NCI-H146 treated with DMSO at 0.1 percent for 48 hours (cell line): ENCODE measurements around the gene CCDC138.

Experiments
- DNase-seq: peaks from one replicate; lab custom pipeline; 2025; ENCODE audit not compliant: unreplicated experiment; lab: John Stamatoyannopoulos, UW

Gene CCDC138

GRCh38 chr2:108918156-108918874, 131.7 kb downstream of the CCDC138 start:
- no peak for DNase-seq

DNA sequence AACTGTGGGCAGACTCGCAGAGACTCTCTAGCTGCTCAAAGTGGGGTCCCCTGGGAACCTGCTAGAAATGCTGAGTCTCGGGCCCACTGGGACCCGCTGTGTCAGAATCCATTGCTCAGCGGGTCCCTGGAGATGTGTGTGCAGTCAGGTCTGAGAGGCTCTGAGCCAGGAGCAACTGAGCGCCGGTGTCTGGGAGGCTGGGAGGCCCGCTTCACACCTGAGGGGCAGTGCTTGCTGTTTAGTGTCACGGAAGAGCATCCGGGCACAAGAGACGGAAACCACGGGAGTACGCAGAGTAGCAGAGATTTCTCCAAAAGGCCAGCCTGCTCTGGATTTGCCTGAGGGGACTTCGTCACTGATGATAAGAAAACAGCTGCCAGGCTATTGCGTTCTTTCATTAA, 132.4 kb downstream of the CCDC138 start:
- no peak for DNase-seq

GRCh38 chr2:108919571-108920373, 133.2 kb downstream of the CCDC138 start:
- DNase-seq = no peak

DNA sequence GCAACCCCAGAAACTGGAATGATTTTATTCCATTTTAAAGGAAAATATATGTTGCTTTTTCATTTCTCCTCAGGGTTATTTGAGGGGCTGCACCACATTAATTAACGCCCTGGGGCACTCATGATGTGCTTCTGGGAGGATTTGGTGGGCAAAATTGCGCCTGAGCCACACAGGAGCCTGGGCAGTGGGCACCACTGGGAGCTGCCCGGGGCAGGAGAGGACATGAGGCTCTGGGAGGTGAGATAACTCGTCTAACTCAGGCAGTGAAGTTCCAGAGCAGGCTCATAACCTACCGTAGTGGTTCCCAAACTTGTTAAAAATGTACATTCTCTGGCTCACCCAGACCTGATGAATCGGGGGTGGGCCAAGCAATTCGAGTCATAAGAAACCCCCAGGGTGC, 134.1 kb downstream of the CCDC138 start:
- no peak for DNase-seq

- DNase-seq = no peak
These were observed 134.8 kb downstream of the CCDC138 start for GRCh38 chr2:108921096-108922030.

DNA sequence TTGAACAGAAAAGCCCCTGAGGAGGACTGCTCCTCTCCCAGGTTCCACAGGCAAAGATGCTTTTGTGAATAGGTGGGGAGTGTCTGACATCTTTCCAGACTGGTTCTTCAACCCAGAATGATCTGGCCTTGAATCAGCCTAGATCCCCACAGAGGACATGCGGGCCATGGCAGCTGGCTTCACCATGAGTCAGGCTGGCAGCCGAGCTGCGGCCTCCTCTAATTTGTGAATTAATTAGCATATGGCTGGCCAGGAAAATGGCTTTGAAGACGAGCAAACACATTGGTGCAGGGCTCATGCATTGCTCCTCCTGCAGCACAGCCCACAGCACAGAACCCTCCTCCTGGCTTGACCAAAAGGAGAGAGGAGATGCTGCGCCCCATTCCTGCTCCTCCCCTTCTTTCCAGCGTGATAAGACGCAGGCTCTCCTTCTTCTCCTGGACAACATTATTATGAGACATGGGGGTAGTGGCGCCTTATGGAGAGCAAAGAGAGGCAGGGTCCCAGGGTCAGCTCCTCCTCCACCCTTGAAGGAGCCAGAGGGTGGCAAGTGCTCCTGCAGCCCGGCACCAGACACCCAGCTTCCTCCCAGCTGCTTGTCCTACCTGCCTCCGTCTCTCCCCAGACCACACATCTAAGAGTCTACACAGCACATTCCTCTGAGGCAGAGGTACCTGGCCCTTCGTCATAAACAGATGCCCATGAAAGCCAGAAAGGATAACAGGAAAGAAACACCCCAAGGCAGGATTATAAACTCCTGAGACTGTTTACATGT, 135.8 kb downstream of the CCDC138 start:
- no peak for DNase-seq

GRCh38 chr2:108923019-108923700, 136.6 kb downstream of the CCDC138 start:
- DNase-seq = peak; percentile 15

GRCh38 chr2:108923736-108924579, 137.4 kb downstream of the CCDC138 start:
- no peak for DNase-seq

DNA sequence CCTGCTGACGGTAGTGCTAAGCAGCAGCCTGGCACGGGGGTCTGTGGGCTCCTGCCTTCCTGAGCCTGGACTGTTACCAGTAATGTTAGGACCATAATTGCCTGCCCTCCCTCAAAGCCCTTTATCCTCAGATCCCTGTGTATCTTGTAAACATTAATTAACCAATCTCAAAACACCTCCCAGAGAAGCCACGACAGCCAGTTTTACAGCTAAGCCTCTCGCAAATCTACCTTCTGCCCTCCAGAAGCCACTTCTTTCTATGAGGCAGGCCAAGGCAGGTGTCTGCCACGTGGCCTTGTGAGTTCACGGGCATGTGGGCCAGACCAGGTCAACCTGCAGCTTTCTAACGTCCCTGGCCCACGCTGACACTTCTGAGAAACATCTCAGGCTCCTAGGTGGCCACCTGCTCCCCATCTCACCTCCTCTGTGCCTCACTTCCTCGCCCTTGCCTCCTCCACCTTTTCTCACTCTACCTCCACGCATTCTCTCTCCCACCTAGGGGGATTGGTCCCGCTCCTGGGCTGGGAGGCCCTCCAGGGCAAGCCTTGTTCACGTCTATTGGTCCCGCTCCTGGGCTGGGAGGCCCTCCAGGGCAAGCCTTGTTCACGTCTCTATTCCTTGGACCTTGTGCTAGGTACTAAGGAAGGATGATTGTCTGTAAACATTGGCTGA, 138.1 kb downstream of the CCDC138 start:
- DNase-seq = no peak

- no peak for DNase-seq
These were observed 138.7 kb downstream of the CCDC138 start for GRCh38 chr2:108925286-108925685.

DNA sequence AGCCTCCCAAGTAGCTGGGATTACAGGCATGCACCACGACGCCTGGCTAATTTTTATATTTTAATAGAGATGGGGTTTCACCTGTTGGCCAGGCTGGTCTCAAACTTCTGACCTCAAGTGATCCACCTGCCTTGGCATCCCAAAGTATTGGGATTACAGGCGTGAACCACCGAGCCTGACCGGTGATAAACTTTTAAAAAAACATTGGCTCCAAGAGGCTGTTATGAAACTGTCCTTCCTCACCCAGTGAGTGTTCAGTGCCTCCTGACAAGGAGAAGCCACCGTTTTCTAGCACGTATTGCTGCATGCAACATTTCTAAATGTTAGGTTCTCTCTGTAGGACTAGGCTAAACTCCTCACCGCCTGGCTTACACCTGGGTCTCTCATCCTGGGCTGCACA, 139.2 kb downstream of the CCDC138 start:
- no peak for DNase-seq
